Erythroblast (primary cell): Measurements from ENCODE around the gene SLC6A13.

Experiments used
- GATA1 ChIP-seq: IDR thresholded peaks from 2 replicates; pipeline ENCODE4 v1.6.1; 2011; ENCODE audit warnings: low read depth, mild to moderate bottlenecking, control low read depth, low read length, moderate library complexity
- POLR2A ChIP-seq: IDR thresholded peaks from 2 replicates; pipeline ENCODE4 v1.6.1; 2011; ENCODE audit warnings: mild to moderate bottlenecking, low read length

DNA sequence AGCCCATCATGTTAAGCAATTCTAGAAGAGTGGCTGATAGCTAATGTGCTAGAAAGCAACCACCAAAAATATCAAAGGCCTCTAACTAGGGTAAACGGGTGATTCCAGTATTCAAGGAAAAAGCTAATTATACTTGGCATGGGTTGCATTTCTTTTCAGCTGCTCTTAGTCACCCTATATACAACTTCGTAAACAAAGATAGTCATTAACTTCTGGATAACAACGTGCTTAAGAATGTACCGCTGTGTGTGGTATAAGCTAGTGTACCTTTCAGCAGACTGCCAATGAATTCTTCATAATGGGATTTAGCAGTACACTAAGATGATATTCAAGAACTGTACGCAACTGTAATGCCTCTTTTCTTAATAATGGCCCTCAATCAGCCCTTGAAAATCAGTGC, 42.2 kb upstream of the SLC6A13 start:
- TF ChIP-seq POLR2A (no peak), GATA1 (no peak)
